ENCODE results near the gene CUEDC1.

The CUEDC1 gene

DNA sequence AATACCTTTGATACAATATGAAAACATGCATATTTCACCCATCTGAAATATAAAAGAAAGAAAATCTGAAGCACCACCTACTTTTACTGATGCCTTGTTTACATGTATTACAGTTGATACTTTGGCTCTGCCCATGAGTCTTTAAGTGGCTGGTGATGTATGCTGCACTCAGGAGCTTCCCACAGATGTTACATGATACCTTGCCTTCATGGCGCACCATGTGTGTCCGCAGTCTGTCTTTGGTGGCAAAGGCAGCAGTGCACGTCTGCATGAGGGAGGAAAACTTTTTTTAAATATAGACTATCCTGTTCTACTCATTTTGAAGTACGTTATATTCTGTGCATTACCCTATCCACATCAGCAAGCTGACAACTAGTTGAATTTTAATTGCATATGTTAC, 25.3 kb upstream of the CUEDC1 start:
- H2AFZ ChIP-seq (ENCODE audit: low read length) = no peak overlapping the region
- peaks cover 1% of the 10 kb centered on the region for H4K20me1 ChIP-seq (ENCODE audit: insufficient read depth, low read length)
- H3K79me2 ChIP-seq (ENCODE audit: low read length) = peaks cover 24% of the 10 kb centered on the region
- no peak overlapping the region for H3K27ac ChIP-seq (ENCODE audit: low read length)
- H3K4me3 ChIP-seq (ENCODE audit: low read length) = no peak overlapping the region
- no peaks in the 10 kb centered on the region for H3K4me1 ChIP-seq (ENCODE audit: low read length)
- TF ChIP-seq EZH2 (optimal IDR thresholded peaks at IDR 0.05; ENCODE audit: low read depth, low read length) (no peak), EZH2phosphoT487 (IDR thresholded peaks at IDR 0.05; ENCODE audit: low read length) (no peak)
- TF ChIP-seq, protein P1, sequence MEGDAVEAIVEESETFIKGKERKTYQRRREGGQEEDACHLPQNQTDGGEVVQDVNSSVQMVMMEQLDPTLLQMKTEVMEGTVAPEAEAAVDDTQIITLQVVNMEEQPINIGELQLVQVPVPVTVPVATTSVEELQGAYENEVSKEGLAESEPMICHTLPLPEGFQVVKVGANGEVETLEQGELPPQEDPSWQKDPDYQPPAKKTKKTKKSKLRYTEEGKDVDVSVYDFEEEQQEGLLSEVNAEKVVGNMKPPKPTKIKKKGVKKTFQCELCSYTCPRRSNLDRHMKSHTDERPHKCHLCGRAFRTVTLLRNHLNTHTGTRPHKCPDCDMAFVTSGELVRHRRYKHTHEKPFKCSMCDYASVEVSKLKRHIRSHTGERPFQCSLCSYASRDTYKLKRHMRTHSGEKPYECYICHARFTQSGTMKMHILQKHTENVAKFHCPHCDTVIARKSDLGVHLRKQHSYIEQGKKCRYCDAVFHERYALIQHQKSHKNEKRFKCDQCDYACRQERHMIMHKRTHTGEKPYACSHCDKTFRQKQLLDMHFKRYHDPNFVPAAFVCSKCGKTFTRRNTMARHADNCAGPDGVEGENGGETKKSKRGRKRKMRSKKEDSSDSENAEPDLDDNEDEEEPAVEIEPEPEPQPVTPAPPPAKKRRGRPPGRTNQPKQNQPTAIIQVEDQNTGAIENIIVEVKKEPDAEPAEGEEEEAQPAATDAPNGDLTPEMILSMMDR (IDR thresholded peaks at IDR 0.05; ENCODE audit: low read length) = no peak
- no peaks in the 10 kb centered on the region for H3K27me3 ChIP-seq (replicated peaks; ENCODE audit: insufficient read depth, low read length)
- H3K9me2 ChIP-seq (replicated peaks; ENCODE audit: insufficient read depth, low read length) = no peaks in the 10 kb centered on the region
- no peaks in the 10 kb centered on the region for H3F3A ChIP-seq (ENCODE audit: insufficient read depth, low read length)
- no peak overlapping the region for H3K9ac ChIP-seq (ENCODE audit: low read length)
- no peak overlapping the region for H3K4me2 ChIP-seq (ENCODE audit: low read depth, low read length)
- no peaks in the 10 kb centered on the region for H3K9me3 ChIP-seq (replicated peaks; ENCODE audit: insufficient read depth, low read length)
- no peak for DNase-seq
- H3K36me3 ChIP-seq (replicated peaks; ENCODE audit: insufficient read depth, low read length) = peaks cover 6% of the 10 kb centered on the region; the same call in 1 of the 2 replicates

DNA sequence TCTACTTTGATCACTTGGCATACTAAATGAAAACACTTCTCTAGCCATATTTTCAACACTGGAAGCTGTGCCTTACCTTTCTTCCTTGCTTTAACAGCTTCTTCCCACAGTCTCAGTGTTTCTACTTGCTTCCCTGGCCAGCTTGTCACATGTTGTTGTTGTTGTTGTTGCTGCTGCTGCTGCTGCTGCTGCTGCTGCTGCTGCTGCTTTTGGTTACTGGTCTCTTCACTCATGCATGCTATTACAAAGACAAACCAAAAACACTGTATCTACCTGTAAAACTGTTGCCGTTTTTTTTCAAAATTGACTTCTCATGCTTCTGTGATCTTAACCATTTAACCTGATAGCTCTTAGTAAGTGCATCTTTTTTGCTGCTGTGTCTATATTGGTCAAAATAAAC, 23.9 kb upstream of the CUEDC1 start:
- Histone ChIP-seq H3K4me1 (ENCODE audit: low read length) (no peaks in the 10 kb centered on the region), H2AFZ (ENCODE audit: low read length) (no peak overlapping the region), H3K4me2 (ENCODE audit: low read depth, low read length) (no peak overlapping the region), H3K9ac (ENCODE audit: low read length) (no peak overlapping the region), H3K27me3 (replicated peaks; ENCODE audit: insufficient read depth, low read length) (no peaks in the 10 kb centered on the region), H3K79me2 (ENCODE audit: low read length) (peaks cover 11% of the 10 kb centered on the region), H4K20me1 (ENCODE audit: insufficient read depth, low read length) (no peaks in the 10 kb centered on the region; the same call in 1 of the 2 replicates), H3K27ac (ENCODE audit: low read length) (no peak overlapping the region), H3K36me3 (replicated peaks; ENCODE audit: insufficient read depth, low read length) (peaks cover 6% of the 10 kb centered on the region; the same call in 1 of the 2 replicates), H3K9me3 (replicated peaks; ENCODE audit: insufficient read depth, low read length) (no peaks in the 10 kb centered on the region), H3K4me3 (ENCODE audit: low read length) (no peak overlapping the region), H3K9me2 (replicated peaks; ENCODE audit: insufficient read depth, low read length) (no peaks in the 10 kb centered on the region), H3F3A (ENCODE audit: insufficient read depth, low read length) (no peaks in the 10 kb centered on the region)
- no peak for DNase-seq
- TF ChIP-seq EZH2phosphoT487 (IDR thresholded peaks at IDR 0.05; ENCODE audit: low read length) (no peak), EZH2 (optimal IDR thresholded peaks at IDR 0.05; ENCODE audit: low read depth, low read length) (no peak)
- TF ChIP-seq, protein P1 (IDR thresholded peaks at IDR 0.05; ENCODE audit: low read length) = no peak

DNA sequence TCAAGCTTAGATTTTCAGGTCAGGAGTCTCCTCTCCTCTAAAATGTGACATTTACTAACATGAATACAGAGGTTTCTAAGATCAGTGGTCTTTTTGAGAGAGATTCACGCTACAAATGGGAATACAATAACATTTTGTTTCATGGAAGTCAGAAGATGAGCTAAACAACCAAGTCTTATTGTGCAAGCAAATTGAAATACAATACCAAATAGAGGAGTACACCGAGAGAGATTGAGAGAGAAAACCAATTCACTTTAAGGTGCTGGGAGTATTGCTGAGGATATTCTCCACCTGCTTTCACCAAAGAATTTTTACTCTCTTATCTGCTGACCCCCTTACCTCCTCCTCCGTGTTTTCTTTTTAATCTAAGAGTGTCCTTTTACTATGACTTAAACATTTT, 21.4 kb upstream of the CUEDC1 start:
- Histone ChIP-seq H2AFZ (ENCODE audit: low read length) (no peak overlapping the region), H3F3A (ENCODE audit: insufficient read depth, low read length) (no peaks in the 10 kb centered on the region), H3K79me2 (ENCODE audit: low read length) (no peaks in the 10 kb centered on the region), H3K4me1 (ENCODE audit: low read length) (no peaks in the 10 kb centered on the region), H3K4me2 (ENCODE audit: low read depth, low read length) (no peak overlapping the region), H3K9me3 (replicated peaks; ENCODE audit: insufficient read depth, low read length) (no peaks in the 10 kb centered on the region), H3K36me3 (replicated peaks; ENCODE audit: insufficient read depth, low read length) (peaks cover 6% of the 10 kb centered on the region; the same call in 1 of the 2 replicates), H3K4me3 (ENCODE audit: low read length) (no peak overlapping the region), H3K9ac (ENCODE audit: low read length) (no peak overlapping the region), H3K27ac (ENCODE audit: low read length) (no peak overlapping the region), H3K27me3 (replicated peaks; ENCODE audit: insufficient read depth, low read length) (no peaks in the 10 kb centered on the region), H4K20me1 (ENCODE audit: insufficient read depth, low read length) (no peaks in the 10 kb centered on the region; the same call in 1 of the 2 replicates), H3K9me2 (replicated peaks; ENCODE audit: insufficient read depth, low read length) (no peaks in the 10 kb centered on the region)
- no peak for DNase-seq
- TF ChIP-seq EZH2phosphoT487 (IDR thresholded peaks at IDR 0.05; ENCODE audit: low read length) (no peak), EZH2 (optimal IDR thresholded peaks at IDR 0.05; ENCODE audit: low read depth, low read length) (no peak)
- TF ChIP-seq, protein P1 (IDR thresholded peaks at IDR 0.05; ENCODE audit: low read length) = no peak

Measured in MM.1S (cell line).